ENCODE data around the gene NUCB1.
"Not testable (repeated sequence)": the region's sequence is repeated elsewhere in the genome, so short reads cannot be mapped to it uniquely, and the experiment has no call there.

NUCB1 gene

GRCh38 chr19:48874303-48875135 is 25.6 kb upstream of the NUCB1 start:
- peak; percentile 53 for DNase-seq

GRCh38 chr19:48876043-48876981 is 23.8 kb upstream of the NUCB1 start:
- DNase-seq = not testable (repeated sequence)

GRCh38 chr19:48877855-48878195 is 22.3 kb upstream of the NUCB1 start:
- DNase-seq = no peak

- DNase-seq = no peak
Observed at GRCh38 chr19:48878196-48879024, 21.7 kb upstream of the NUCB1 start.

GRCh38 chr19:48879025-48879637 is 21.0 kb upstream of the NUCB1 start:
- no peak for DNase-seq

- not testable (repeated sequence) for DNase-seq
Observed at GRCh38 chr19:48879696-48880095, 20.4 kb upstream of the NUCB1 start.

GRCh38 chr19:48881741-48882657 is 18.1 kb upstream of the NUCB1 start:
- peak; percentile 19 for DNase-seq

GRCh38 chr19:48883726-48884125 is 16.4 kb upstream of the NUCB1 start:
- no peak for DNase-seq

GRCh38 chr19:48887861-48888612 is 12.1 kb upstream of the NUCB1 start:
- DNase-seq = no peak

- not testable (repeated sequence) for DNase-seq
Observed at GRCh38 chr19:48889496-48889895, 10.6 kb upstream of the NUCB1 start.

GRCh38 chr19:48890551-48890950 is 9.6 kb upstream of the NUCB1 start:
- no peak for DNase-seq

- no peak for DNase-seq
Observed at GRCh38 chr19:48895226-48895625, 4.9 kb upstream of the NUCB1 start.

- no peak for DNase-seq
Observed at GRCh38 chr19:48896191-48896720, 3.9 kb upstream of the NUCB1 start.

GRCh38 chr19:48897181-48897580 is 2.9 kb upstream of the NUCB1 start:
- peak; percentile 12 for DNase-seq

- DNase-seq = not testable (repeated sequence)
Observed at GRCh38 chr19:48899386-48899749, 744 bp upstream of the NUCB1 start.

- no peak for DNase-seq
Observed at GRCh38 chr19:48900477-48901406, 630 bp downstream of the NUCB1 start.

- DNase-seq = not testable (repeated sequence)
Observed at GRCh38 chr19:48902291-48902690, 2.2 kb downstream of the NUCB1 start.

GRCh38 chr19:48903788-48904187 is 3.7 kb downstream of the NUCB1 start:
- not testable (repeated sequence) for DNase-seq

- DNase-seq = no peak
Observed at GRCh38 chr19:48905664-48906063, 5.6 kb downstream of the NUCB1 start.
